GM21360 (cell line): Measurements from ENCODE around the gene SLC28A1.

ENCODE experiments used
- ATAC-seq: cut with Tn5 transposase; IDR thresholded peaks from one replicate; pipeline ENCODE4 v1.9.1; 2021; ENCODE audit warnings: mild to moderate bottlenecking, moderate library complexity; ENCODE audit not compliant: unreplicated experiment

SLC28A1 gene

GRCh38 chr15:84988909-84989644, 104.6 kb downstream of the SLC28A1 start:
- ATAC-seq: no peak

GRCh38 chr15:84990507-84990906, 106.0 kb downstream of the SLC28A1 start:
- no peak for ATAC-seq

GRCh38 chr15:84991014-84991712, 106.7 kb downstream of the SLC28A1 start:
- ATAC-seq: no peak

GRCh38 chr15:84992157-84992944, 107.9 kb downstream of the SLC28A1 start:
- ATAC-seq: no peak
